C4-2B (cell line): Measurements from ENCODE around the gene COPS3.

Experiments
- CTCF ChIP-seq: fragments of 450-650 bp; conservative IDR thresholded peaks from 2 replicates; pipeline ENCODE4 v1.5.1; 2017; ENCODE audit warnings: mild to moderate bottlenecking
- ZFX ChIP-seq: fragments of 450-650 bp; IDR thresholded peaks from 2 replicates; pipeline ENCODE4 v1.6.1; 2017

GRCh38 chr17:17203173-17203730, 77.8 kb downstream of the COPS3 start:
- TF ChIP-seq CTCF (no peak), ZFX (no peak)
